GM23338 (cell line): ENCODE data around the gene HIVEP2. TPM values are rescaled to one million over a fixed set of nuclear protein-coding genes. Genes with fewer than 3 reads are reported as not detected.

ENCODE experiments used
- ATAC-seq: fragments of 200-7000 bp; cut with Tn5 transposase; 3 replicates; pipeline ENCODE4 v1.9.1; 2020
- DNase-seq: peaks from one replicate; pipeline ENCODE4 v3.0.0-alpha.2; 2015; ENCODE audit warnings: low spot score
- H2AFZ ChIP-seq: fragments of 200-600 bp; sonication (generic); 2 replicates; pipeline ENCODE4 v1.8.0; 2016; ENCODE audit warnings: antibody characterized with exemption, mild to moderate bottlenecking, moderate library complexity
- H3F3A ChIP-seq: fragments of 200-600 bp; sonication (generic); replicated peaks from 2 replicates; pipeline ENCODE4 v1.8.0; 2017; ENCODE audit warnings: antibody characterized with exemption, mixed run types, low read depth
- H3K27ac ChIP-seq: fragments of 200-600 bp; sonication (generic); 2 replicates; pipeline ENCODE4 v1.6.1; 2016; ENCODE audit warnings: low read depth
- H3K27me3 ChIP-seq: fragments of 200-600 bp; sonication (generic); 2 replicates; pipeline ENCODE4 v1.8.0; 2016; ENCODE audit warnings: mild to moderate bottlenecking, mixed run types, moderate library complexity; ENCODE audit not compliant: insufficient read depth
- H3K36me3 ChIP-seq: fragments of 200-600 bp; sonication (generic); 2 replicates; pipeline ENCODE4 v1.8.0; 2016; ENCODE audit warnings: mild to moderate bottlenecking; ENCODE audit not compliant: insufficient read depth
- H3K4me1 ChIP-seq: fragments of 200-600 bp; sonication (generic); 2 replicates; pipeline ENCODE4 v1.8.0; 2016; ENCODE audit warnings: mild to moderate bottlenecking, moderate library complexity; ENCODE audit not compliant: insufficient read depth
- H3K4me2 ChIP-seq: fragments of 200-600 bp; sonication (generic); 2 replicates; pipeline ENCODE4 v1.7.1; 2017; ENCODE audit warnings: mixed run types
- H3K4me3 ChIP-seq: fragments of 200-600 bp; sonication (generic); 2 replicates; pipeline ENCODE4 v1.6.1; 2016; ENCODE audit warnings: mixed run types
- H3K79me2 ChIP-seq: fragments of 200-600 bp; sonication (generic); replicated peaks from 2 replicates; pipeline ENCODE4 v1.8.0; 2017; ENCODE audit warnings: mild to moderate bottlenecking; ENCODE audit not compliant: insufficient read depth
- H3K9me2 ChIP-seq: fragments of 200-600 bp; sonication (generic); 2 replicates; pipeline ENCODE4 v1.8.0; 2017; ENCODE audit not compliant: insufficient read depth
- H4K20me1 ChIP-seq: fragments of 200-600 bp; sonication (generic); replicated peaks from 2 replicates; pipeline ENCODE4 v1.8.0; 2017; ENCODE audit warnings: mild to moderate bottlenecking; ENCODE audit not compliant: insufficient read depth
- H3K27ac Mint-ChIP-seq: 2 replicates; pipeline ENCODE4 v1.8.0; 2020; ENCODE audit warnings: inconsistent platforms, mild to moderate bottlenecking, moderate library complexity, mixed read lengths
- H3K27me3 Mint-ChIP-seq: 3 replicates; pipeline ENCODE4 v1.8.0; 2022; ENCODE audit warnings: low read depth, mild to moderate bottlenecking, moderate library complexity, mixed read lengths, inconsistent platforms; ENCODE audit not compliant: insufficient read depth, poor library complexity
- H3K36me3 Mint-ChIP-seq: 3 replicates; pipeline ENCODE4 v1.8.0; 2021; ENCODE audit warnings: low read depth, mild to moderate bottlenecking, inconsistent platforms, moderate library complexity, mixed read lengths
- H3K4me1 Mint-ChIP-seq: 3 replicates; pipeline ENCODE4 v1.8.0; 2020; ENCODE audit warnings: mild to moderate bottlenecking, inconsistent platforms, mixed read lengths
- H3K4me3 Mint-ChIP-seq: 3 replicates; pipeline ENCODE4 v1.8.0; 2021; ENCODE audit warnings: moderate library complexity, mild to moderate bottlenecking, inconsistent platforms, mixed read lengths
- H3K9me3 Mint-ChIP-seq: 3 replicates; pipeline ENCODE4 v1.8.0; 2020; ENCODE audit warnings: moderate library complexity, mild to moderate bottlenecking, inconsistent platforms, mixed read lengths
- CREB1 ChIP-seq: fragments of 250-450 bp; sonication (Bioruptor Pico); IDR thresholded peaks from 2 replicates; pipeline ENCODE4 v1.5.0; 2020; ENCODE audit warnings: low read depth, mild to moderate bottlenecking, moderate library complexity
- ETS1 ChIP-seq: IDR thresholded peaks from 2 replicates; pipeline ENCODE4 v1.6.1; 2016; ENCODE audit warnings: antibody characterized with exemption
- EZH2 ChIP-seq: fragments of 200-600 bp; sonication (generic); IDR thresholded peaks from one replicate; pipeline ENCODE4 v1.8.0; 2017; ENCODE audit warnings: antibody characterized with exemption, mild to moderate bottlenecking, low read depth; ENCODE audit not compliant: unreplicated experiment
- EZH2phosphoT487 ChIP-seq: fragments of 200-600 bp; sonication (generic); IDR thresholded peaks from one replicate; pipeline ENCODE4 v1.8.1; 2018; ENCODE audit warnings: antibody characterized with exemption; ENCODE audit not compliant: unreplicated experiment
- JUNB ChIP-seq: IDR thresholded peaks from one replicate; pipeline ENCODE4 v1.6.1; 2016; ENCODE audit warnings: antibody characterized with exemption; ENCODE audit not compliant: unreplicated experiment
- NANOG ChIP-seq: IDR thresholded peaks from 2 replicates; pipeline ENCODE4 v1.6.1; 2016; ENCODE audit warnings: antibody characterized with exemption, borderline replicate concordance
- POLR2AphosphoS5 ChIP-seq: IDR thresholded peaks from 2 replicates; pipeline ENCODE4 v1.6.1; 2016; ENCODE audit warnings: antibody characterized with exemption, low read depth
- STAT1 ChIP-seq: IDR thresholded peaks from one replicate; pipeline ENCODE4 v1.6.1; 2016; ENCODE audit warnings: antibody characterized with exemption; ENCODE audit not compliant: unreplicated experiment
- ZNF114 ChIP-seq: fragments of 250-450 bp; sonication (Bioruptor Pico); IDR thresholded peaks from 2 replicates; pipeline ENCODE4 v1.5.0; 2020; ENCODE audit warnings: mild to moderate bottlenecking, moderate library complexity
- ZNF331 ChIP-seq: fragments of 250-450 bp; sonication (Bioruptor Pico); IDR thresholded peaks from 2 replicates; pipeline ENCODE4 v1.5.0; 2020; ENCODE audit warnings: low read depth, mild to moderate bottlenecking, moderate library complexity
- polyA plus RNA-seq: library from polyadenylated mRNA; unstranded; fragments of >200 nt; fragmentation: Nextera tagmentation; extraction: Ambion mirVana; gene quantifications from 2 replicates; pipeline ENCODE4 v1.2.1, GENCODE V29; 2016
- total RNA-seq: library from RNA; depleted of rRNA; stranded (reverse); fragments of >200 nt; shearing (Covaris generic); gene quantifications from 2 replicates; pipeline ENCODE4 v1.2.3, GENCODE V29; 2014
- TF ChIP-seq, protein P1 (sequence below): IDR thresholded peaks from one replicate; pipeline ENCODE4 v1.6.1; 2018; ENCODE audit warnings: antibody characterized with exemption; ENCODE audit not compliant: unreplicated experiment
- TF ChIP-seq, protein P2 (sequence below): fragments of 250-450 bp; sonication (Bioruptor Pico); IDR thresholded peaks from 2 replicates; pipeline ENCODE4 v1.5.0; 2020; ENCODE audit warnings: mild to moderate bottlenecking, moderate library complexity
- TF ChIP-seq, protein P3 (sequence below), 2 experiments: fragments of 200-600 bp in 1 of 2; sonication (generic) in 1 of 2; conservative IDR thresholded peaks; 2 replicates each; pipeline versions ENCODE4 v1.5.1 to v1.6.1; 2016 to 2017; ENCODE audit warnings: antibody characterized with exemption in 2 of 2, low read depth in 2 of 2, mild to moderate bottlenecking in 2 of 2, moderate library complexity in 1 of 2

Gene HIVEP2
- total and polyA plus RNA-seq, 2 experiments from 2014 or later: 1.5 to 7.4 TPM

GRCh38 chr6:142833798-142834197 is 111.2 kb downstream of the HIVEP2 start:
- Histone ChIP-seq H3K27me3 (no peaks in the 10 kb centered on the region), H2AFZ (no peak overlapping the region), H3K4me1 (no peaks in the 10 kb centered on the region), H3K79me2 (peaks cover 5% of the 10 kb centered on the region; the same call in 1 of the 2 replicates), H3K9me2 (no peaks in the 10 kb centered on the region), H4K20me1 (no peaks in the 10 kb centered on the region; the same call in 1 of the 2 replicates), H3F3A (no peaks in the 10 kb centered on the region), H3K36me3 (no peaks in the 10 kb centered on the region), H3K4me3 (no peak overlapping the region), H3K4me2 (no peak overlapping the region), H3K27ac (no peak overlapping the region)
- Mint-ChIP-seq H3K27ac (no peak overlapping the region), H3K4me1 (no peaks in the 10 kb centered on the region; the same call in 1 of the 3 replicates), H3K9me3 (no peaks in the 10 kb centered on the region), H3K4me3 (no peak overlapping the region), H3K36me3 (no peaks in the 10 kb centered on the region), H3K27me3 (no peaks in the 10 kb centered on the region)
- TF ChIP-seq ZNF114 (no peak), NANOG (no peak), ZNF331 (CRISPR knock-in tag) (no peak), EZH2 (no peak), JUNB (no peak), EZH2phosphoT487 (no peak), STAT1 (no peak), CREB1 (CRISPR knock-in tag) (no peak), ETS1 (no peak), POLR2AphosphoS5 (no peak)
- TF ChIP-seq, protein P1, sequence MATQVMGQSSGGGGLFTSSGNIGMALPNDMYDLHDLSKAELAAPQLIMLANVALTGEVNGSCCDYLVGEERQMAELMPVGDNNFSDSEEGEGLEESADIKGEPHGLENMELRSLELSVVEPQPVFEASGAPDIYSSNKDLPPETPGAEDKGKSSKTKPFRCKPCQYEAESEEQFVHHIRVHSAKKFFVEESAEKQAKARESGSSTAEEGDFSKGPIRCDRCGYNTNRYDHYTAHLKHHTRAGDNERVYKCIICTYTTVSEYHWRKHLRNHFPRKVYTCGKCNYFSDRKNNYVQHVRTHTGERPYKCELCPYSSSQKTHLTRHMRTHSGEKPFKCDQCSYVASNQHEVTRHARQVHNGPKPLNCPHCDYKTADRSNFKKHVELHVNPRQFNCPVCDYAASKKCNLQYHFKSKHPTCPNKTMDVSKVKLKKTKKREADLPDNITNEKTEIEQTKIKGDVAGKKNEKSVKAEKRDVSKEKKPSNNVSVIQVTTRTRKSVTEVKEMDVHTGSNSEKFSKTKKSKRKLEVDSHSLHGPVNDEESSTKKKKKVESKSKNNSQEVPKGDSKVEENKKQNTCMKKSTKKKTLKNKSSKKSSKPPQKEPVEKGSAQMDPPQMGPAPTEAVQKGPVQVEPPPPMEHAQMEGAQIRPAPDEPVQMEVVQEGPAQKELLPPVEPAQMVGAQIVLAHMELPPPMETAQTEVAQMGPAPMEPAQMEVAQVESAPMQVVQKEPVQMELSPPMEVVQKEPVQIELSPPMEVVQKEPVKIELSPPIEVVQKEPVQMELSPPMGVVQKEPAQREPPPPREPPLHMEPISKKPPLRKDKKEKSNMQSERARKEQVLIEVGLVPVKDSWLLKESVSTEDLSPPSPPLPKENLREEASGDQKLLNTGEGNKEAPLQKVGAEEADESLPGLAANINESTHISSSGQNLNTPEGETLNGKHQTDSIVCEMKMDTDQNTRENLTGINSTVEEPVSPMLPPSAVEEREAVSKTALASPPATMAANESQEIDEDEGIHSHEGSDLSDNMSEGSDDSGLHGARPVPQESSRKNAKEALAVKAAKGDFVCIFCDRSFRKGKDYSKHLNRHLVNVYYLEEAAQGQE: no peak
- TF ChIP-seq, protein P2, sequence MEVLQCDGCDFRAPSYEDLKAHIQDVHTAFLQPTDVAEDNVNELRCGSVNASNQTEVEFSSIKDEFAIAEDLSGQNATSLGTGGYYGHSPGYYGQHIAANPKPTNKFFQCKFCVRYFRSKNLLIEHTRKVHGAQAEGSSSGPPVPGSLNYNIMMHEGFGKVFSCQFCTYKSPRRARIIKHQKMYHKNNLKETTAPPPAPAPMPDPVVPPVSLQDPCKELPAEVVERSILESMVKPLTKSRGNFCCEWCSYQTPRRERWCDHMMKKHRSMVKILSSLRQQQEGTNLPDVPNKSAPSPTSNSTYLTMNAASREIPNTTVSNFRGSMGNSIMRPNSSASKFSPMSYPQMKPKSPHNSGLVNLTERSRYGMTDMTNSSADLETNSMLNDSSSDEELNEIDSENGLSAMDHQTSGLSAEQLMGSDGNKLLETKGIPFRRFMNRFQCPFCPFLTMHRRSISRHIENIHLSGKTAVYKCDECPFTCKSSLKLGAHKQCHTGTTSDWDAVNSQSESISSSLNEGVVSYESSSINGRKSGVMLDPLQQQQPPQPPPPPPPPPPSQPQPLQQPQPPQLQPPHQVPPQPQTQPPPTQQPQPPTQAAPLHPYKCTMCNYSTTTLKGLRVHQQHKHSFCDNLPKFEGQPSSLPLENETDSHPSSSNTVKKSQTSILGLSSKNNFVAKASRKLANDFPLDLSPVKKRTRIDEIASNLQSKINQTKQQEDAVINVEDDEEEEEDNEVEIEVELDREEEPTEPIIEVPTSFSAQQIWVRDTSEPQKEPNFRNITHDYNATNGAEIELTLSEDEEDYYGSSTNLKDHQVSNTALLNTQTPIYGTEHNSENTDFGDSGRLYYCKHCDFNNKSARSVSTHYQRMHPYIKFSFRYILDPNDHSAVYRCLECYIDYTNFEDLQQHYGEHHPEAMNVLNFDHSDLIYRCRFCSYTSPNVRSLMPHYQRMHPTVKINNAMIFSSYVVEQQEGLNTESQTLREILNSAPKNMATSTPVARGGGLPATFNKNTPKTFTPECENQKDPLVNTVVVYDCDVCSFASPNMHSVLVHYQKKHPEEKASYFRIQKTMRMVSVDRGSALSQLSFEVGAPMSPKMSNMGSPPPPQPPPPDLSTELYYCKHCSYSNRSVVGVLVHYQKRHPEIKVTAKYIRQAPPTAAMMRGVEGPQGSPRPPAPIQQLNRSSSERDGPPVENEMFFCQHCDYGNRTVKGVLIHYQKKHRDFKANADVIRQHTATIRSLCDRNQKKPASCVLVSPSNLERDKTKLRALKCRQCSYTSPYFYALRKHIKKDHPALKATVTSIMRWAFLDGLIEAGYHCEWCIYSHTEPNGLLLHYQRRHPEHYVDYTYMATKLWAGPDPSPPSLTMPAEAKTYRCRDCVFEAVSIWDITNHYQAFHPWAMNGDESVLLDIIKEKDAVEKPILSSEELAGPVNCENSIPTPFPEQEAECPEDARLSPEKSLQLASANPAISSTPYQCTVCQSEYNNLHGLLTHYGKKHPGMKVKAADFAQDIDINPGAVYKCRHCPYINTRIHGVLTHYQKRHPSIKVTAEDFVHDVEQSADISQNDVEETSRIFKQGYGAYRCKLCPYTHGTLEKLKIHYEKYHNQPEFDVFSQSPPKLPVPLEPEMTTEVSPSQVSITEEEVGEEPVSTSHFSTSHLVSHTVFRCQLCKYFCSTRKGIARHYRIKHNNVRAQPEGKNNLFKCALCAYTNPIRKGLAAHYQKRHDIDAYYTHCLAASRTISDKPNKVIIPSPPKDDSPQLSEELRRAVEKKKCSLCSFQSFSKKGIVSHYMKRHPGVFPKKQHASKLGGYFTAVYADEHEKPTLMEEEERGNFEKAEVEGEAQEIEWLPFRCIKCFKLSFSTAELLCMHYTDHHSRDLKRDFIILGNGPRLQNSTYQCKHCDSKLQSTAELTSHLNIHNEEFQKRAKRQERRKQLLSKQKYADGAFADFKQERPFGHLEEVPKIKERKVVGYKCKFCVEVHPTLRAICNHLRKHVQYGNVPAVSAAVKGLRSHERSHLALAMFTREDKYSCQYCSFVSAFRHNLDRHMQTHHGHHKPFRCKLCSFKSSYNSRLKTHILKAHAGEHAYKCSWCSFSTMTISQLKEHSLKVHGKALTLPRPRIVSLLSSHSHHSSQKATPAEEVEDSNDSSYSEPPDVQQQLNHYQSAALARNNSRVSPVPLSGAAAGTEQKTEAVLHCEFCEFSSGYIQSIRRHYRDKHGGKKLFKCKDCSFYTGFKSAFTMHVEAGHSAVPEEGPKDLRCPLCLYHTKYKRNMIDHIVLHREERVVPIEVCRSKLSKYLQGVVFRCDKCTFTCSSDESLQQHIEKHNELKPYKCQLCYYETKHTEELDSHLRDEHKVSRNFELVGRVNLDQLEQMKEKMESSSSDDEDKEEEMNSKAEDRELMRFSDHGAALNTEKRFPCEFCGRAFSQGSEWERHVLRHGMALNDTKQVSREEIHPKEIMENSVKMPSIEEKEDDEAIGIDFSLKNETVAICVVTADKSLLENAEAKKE (CRISPR knock-in tag): no peak
- TF ChIP-seq, protein P3, sequence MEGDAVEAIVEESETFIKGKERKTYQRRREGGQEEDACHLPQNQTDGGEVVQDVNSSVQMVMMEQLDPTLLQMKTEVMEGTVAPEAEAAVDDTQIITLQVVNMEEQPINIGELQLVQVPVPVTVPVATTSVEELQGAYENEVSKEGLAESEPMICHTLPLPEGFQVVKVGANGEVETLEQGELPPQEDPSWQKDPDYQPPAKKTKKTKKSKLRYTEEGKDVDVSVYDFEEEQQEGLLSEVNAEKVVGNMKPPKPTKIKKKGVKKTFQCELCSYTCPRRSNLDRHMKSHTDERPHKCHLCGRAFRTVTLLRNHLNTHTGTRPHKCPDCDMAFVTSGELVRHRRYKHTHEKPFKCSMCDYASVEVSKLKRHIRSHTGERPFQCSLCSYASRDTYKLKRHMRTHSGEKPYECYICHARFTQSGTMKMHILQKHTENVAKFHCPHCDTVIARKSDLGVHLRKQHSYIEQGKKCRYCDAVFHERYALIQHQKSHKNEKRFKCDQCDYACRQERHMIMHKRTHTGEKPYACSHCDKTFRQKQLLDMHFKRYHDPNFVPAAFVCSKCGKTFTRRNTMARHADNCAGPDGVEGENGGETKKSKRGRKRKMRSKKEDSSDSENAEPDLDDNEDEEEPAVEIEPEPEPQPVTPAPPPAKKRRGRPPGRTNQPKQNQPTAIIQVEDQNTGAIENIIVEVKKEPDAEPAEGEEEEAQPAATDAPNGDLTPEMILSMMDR (conservative IDR thresholded peaks at IDR 0.05; ENCODE audit: low read depth in 2 of 2): no peak
- ATAC-seq (no peak), DNase-seq (no peak)
